OCI-LY3 (cell line): ENCODE results near the gene CD300LD.

Experiments used
- H2AFZ ChIP-seq: fragments of 200-600, 300-600 bp; shearing (Covaris generic); 2 replicates; pipeline ENCODE4 v1.6.0; 2014; ENCODE audit warnings: antibody characterized with exemption, low read depth, low read length
- H3K27ac ChIP-seq: fragments of 200-600, 300-600 bp; sonication (generic); 2 replicates; pipeline ENCODE4 v1.5.1; 2014; ENCODE audit warnings: mild to moderate bottlenecking, low read length, moderate library complexity, mixed read lengths
- H3K27me3 ChIP-seq: fragments of 200-600, 300-600 bp; sonication (generic); 2 replicates; pipeline ENCODE4 v1.6.1; 2014; ENCODE audit warnings: low read depth, low read length, mixed read lengths
- H3K36me3 ChIP-seq: fragments of 200-600, 300-600 bp; sonication (generic); replicated peaks from 2 replicates; pipeline ENCODE3; 2014; ENCODE audit warnings: low read depth, low read length, mixed read lengths
- H3K4me1 ChIP-seq: fragments of 300-600, 200-600 bp; sonication (generic); 2 replicates; pipeline ENCODE4 v1.6.1; 2014; ENCODE audit warnings: low read length, mixed read lengths
- H3K4me2 ChIP-seq: fragments of 200-600, 300-600 bp; sonication (generic); 2 replicates; pipeline ENCODE4 v1.6.1; 2014; ENCODE audit warnings: low read length, mixed read lengths
- H3K4me3 ChIP-seq: fragments of 300-600, 200-600 bp; sonication (generic); 2 replicates; pipeline ENCODE4 v1.5.1; 2014; ENCODE audit warnings: antibody characterized with exemption, mild to moderate bottlenecking, low read length, moderate library complexity
- H3K79me2 ChIP-seq: fragments of 300-600, 200-600 bp; shearing (Covaris generic); 2 replicates; pipeline ENCODE4 v1.6.1; 2014; ENCODE audit warnings: mild to moderate bottlenecking, low read length, mixed read lengths
- H3K9ac ChIP-seq: fragments of 300-600, 200-600 bp; shearing (Covaris generic); 2 replicates; pipeline ENCODE4 v1.6.0; 2014; ENCODE audit warnings: mild to moderate bottlenecking, low read length, moderate library complexity
- H3K9me3 ChIP-seq: fragments of 200-600, 300-600 bp; shearing (Covaris generic); 2 replicates; pipeline ENCODE4 v1.6.1; 2014; ENCODE audit warnings: low read length, mixed read lengths; ENCODE audit not compliant: insufficient read depth
- H4K20me1 ChIP-seq: fragments of 200-600, 300-600 bp; sonication (generic); 2 replicates; pipeline ENCODE4 v1.6.1; 2016; ENCODE audit warnings: low read length, mixed read lengths; ENCODE audit not compliant: insufficient read depth
- CTCF ChIP-seq: fragments of 200-600, 300-600 bp; sonication (generic); IDR thresholded peaks from 2 replicates; pipeline ENCODE4 v1.5.1; 2014; ENCODE audit warnings: antibody characterized with exemption, low read length, low read depth
- EZH2phosphoT487 ChIP-seq: fragments of 200-600 bp; shearing (Covaris generic); IDR thresholded peaks from 2 replicates; pipeline ENCODE4 v1.6.1; 2018; ENCODE audit warnings: antibody characterized with exemption, mixed run types, low read depth

CD300LD gene

GRCh38 chr17:74573169-74573568, 18.9 kb downstream of the CD300LD start:
- Histone ChIP-seq H3K27me3 (peaks cover 26% of the 10 kb centered on the region), H3K27ac (no peak overlapping the region)

GRCh38 chr17:74571621-74572270, 20.3 kb downstream of the CD300LD start:
- H3K9me3 ChIP-seq = no peaks in the 10 kb centered on the region
- no peak overlapping the region for H3K4me2 ChIP-seq
- no peaks in the 10 kb centered on the region for H4K20me1 ChIP-seq
- H3K27me3 ChIP-seq = peaks cover 30% of the 10 kb centered on the region
- H3K4me3 ChIP-seq = no peak overlapping the region
- no peak overlapping the region for H3K27ac ChIP-seq
- TF ChIP-seq CTCF (no peak), EZH2phosphoT487 (no peak)
- H3K9ac ChIP-seq = no peak overlapping the region
- peaks cover 9% of the 10 kb centered on the region for H3K4me1 ChIP-seq
- H3K79me2 ChIP-seq = no peaks in the 10 kb centered on the region
- H3K36me3 ChIP-seq = no peaks in the 10 kb centered on the region
- no peak overlapping the region for H2AFZ ChIP-seq

More at GRCh38 chr17:74573169-74573568, 18.9 kb downstream of the CD300LD start:
- no peak for TF ChIP-seq EZH2phosphoT487
- no peak for TF ChIP-seq CTCF
- no peak overlapping the region for H3K4me3 ChIP-seq
- H3K4me2 ChIP-seq = no peak overlapping the region
- no peak overlapping the region for H3K9ac ChIP-seq
- H4K20me1 ChIP-seq = no peaks in the 10 kb centered on the region
- no peaks in the 10 kb centered on the region for H3K36me3 ChIP-seq
- no peaks in the 10 kb centered on the region for H3K79me2 ChIP-seq
- H3K9me3 ChIP-seq = no peaks in the 10 kb centered on the region
- H2AFZ ChIP-seq = no peak overlapping the region
- H3K4me1 ChIP-seq = no peaks in the 10 kb centered on the region

- Histone ChIP-seq H3K36me3 (no peaks in the 10 kb centered on the region), H3K79me2 (no peaks in the 10 kb centered on the region), H3K9ac (no peak overlapping the region), H3K4me1 (peaks cover 13% of the 10 kb centered on the region), H2AFZ (no peak overlapping the region), H3K4me2 (no peak overlapping the region), H3K9me3 (no peaks in the 10 kb centered on the region), H3K4me3 (no peak overlapping the region), H3K27me3 (peaks cover 19% of the 10 kb centered on the region), H4K20me1 (no peaks in the 10 kb centered on the region), H3K27ac (no peak overlapping the region)
- TF ChIP-seq EZH2phosphoT487 (no peak), CTCF (no peak)
Observed at GRCh38 chr17:74569020-74570003, 22.8 kb downstream of the CD300LD start.
